ENCODE results near the gene FAM78B.

DNA sequence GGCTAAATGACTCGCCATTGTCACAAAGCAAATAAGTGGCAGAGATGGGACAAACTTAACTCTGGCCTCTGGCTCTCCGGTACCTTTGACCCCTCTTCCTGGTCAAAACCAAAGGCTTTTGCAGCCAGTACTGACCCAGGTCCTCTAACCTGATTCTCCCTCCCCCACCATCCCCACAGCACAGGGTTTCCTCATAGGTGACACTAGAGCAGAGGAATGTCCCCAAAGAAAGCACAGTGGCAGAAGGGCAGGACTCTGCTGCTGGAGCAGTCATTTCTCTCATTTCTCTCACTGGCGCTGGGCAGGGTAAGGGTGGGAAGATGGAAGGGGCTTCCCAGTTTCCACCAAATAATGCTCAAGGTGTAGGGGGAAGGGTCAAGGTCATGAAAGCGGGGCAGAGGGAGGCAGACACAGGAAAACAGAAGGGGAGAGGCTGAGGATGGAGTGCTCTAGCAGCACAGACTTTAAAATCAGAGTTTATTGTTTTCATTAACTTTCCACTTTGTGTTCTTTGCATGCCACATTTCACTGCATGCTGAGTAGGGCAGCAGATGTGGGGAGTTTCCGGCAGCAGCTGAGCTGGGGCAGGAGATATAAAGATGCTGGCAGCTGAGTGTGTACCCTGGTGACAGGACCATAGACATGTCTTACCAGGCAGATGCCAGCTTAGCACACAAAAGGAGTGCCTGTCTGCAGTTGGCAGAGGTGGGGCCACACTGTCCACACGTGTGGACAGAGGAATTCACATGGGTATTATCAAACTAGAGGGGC, 80.5 kb downstream of the FAM78B start:
- TF ChIP-seq, protein P1, sequence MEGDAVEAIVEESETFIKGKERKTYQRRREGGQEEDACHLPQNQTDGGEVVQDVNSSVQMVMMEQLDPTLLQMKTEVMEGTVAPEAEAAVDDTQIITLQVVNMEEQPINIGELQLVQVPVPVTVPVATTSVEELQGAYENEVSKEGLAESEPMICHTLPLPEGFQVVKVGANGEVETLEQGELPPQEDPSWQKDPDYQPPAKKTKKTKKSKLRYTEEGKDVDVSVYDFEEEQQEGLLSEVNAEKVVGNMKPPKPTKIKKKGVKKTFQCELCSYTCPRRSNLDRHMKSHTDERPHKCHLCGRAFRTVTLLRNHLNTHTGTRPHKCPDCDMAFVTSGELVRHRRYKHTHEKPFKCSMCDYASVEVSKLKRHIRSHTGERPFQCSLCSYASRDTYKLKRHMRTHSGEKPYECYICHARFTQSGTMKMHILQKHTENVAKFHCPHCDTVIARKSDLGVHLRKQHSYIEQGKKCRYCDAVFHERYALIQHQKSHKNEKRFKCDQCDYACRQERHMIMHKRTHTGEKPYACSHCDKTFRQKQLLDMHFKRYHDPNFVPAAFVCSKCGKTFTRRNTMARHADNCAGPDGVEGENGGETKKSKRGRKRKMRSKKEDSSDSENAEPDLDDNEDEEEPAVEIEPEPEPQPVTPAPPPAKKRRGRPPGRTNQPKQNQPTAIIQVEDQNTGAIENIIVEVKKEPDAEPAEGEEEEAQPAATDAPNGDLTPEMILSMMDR (conservative IDR thresholded peaks at IDR 0.05; ENCODE audit: low read depth, low read length), result no peak
- no peak for TF ChIP-seq EZH2 (IDR thresholded peaks at IDR 0.05; ENCODE audit: borderline replicate concordance, low read depth, low read length, poor library complexity, severe bottlenecking)
